K562 (cell line): ENCODE measurements around the gene KASH5. TPM values are rescaled to one million over a fixed set of nuclear protein-coding genes. Genes with fewer than 3 reads are reported as not detected.

ENCODE experiments used
- ATAC-seq: fragments of 200-7000 bp; cut with Tn5 transposase; 3 replicates; pipeline ENCODE4 v1.9.1; 2020; ENCODE audit warnings: moderate library complexity
- BruUV-seq: library from RNA; stranded (reverse); fragments of 400-500 nt; replicated peaks from 2 replicates; lab custom pipeline; 2021; lab: Mats Ljungman, UMichigan
- CTCF ChIA-PET: fragments of 300-600 bp; formaldehyde crosslinking; extraction: SDS; loops from one replicate; lab custom pipeline; 2021; ENCODE audit warnings: low intra/inter-chr PET ratio; lab: Yijun Ruan, JAX
- POLR2A ChIA-PET: fragments of 300-600, 350-650 bp; sonication (Branson Sonifier 250); formaldehyde crosslinking; extraction: SDS; loops from one replicate; lab custom pipeline; 2021; ENCODE audit warnings: antibody characterized with exemption, inconsistent platforms; lab: Yijun Ruan, JAX
- DNase-seq, 4 experiments: peaks; one replicate each; pipeline versions ENCODE4 v3.0.0 to v3.0.0-alpha.2; 2011 to 2018; ENCODE audit warnings: low spot score in 3 of 4, mixed read lengths in 3 of 4; ENCODE audit errors: extremely low read depth in 1 of 4
- FAIRE-seq: peaks from 2 replicates; lab custom pipeline; 2011; peaks lifted over from hg19 to GRCh38; lab: Jason Lieb, UNC
- H2AFZ ChIP-seq: 2 replicates; pipeline ENCODE4 v1.6.0; 2011; ENCODE audit warnings: low read depth, low read length, control low read depth, inconsistent platforms
- H3K27ac ChIP-seq: fragments of 200-600 bp; 3 replicates; pipeline ENCODE4 v1.8.0; 2011; ENCODE audit warnings: low read depth, mild to moderate bottlenecking, control low read depth, inconsistent platforms, low read length, moderate library complexity, mixed read lengths; ENCODE audit errors: extremely low read depth
- H3K27me3 ChIP-seq, 2 experiments: fragments of 300-600 bp in 1 of 2; 2 replicates in 1 of 2; 3 replicates in 1 of 2; pipeline versions ENCODE4 v1.6.0 to v1.8.0; 2011; ENCODE audit warnings: inconsistent platforms in 2 of 2, low read length in 2 of 2, mild to moderate bottlenecking in 1 of 2, mixed read lengths in 1 of 2, moderate library complexity in 1 of 2; ENCODE audit not compliant: control insufficient read depth in 2 of 2, insufficient read depth in 2 of 2
- H3K36me3 ChIP-seq: fragments of 300-600 bp; 3 replicates; pipeline ENCODE4 v1.8.0; 2011; ENCODE audit warnings: mild to moderate bottlenecking, low read length, inconsistent platforms; ENCODE audit not compliant: control insufficient read depth, insufficient read depth
- H3K4me1 ChIP-seq, 2 experiments: fragments of 200-600 bp in 1 of 2; replicated peaks in 1 of 2; 2 replicates in 1 of 2; 3 replicates in 1 of 2; pipeline versions ENCODE4 v1.5.1 to v1.8.0; 2011; ENCODE audit warnings: inconsistent platforms in 2 of 2, low read length in 2 of 2, mild to moderate bottlenecking in 1 of 2, mixed read lengths in 1 of 2, moderate library complexity in 1 of 2; ENCODE audit not compliant: control insufficient read depth in 2 of 2, insufficient read depth in 2 of 2
- H3K4me2 ChIP-seq: 2 replicates; pipeline ENCODE4 v1.6.1; 2011; ENCODE audit warnings: low read length, control low read depth, inconsistent platforms, mixed read lengths; ENCODE audit not compliant: insufficient read depth
- H3K4me3 ChIP-seq: fragments of 200-600 bp; sonication (generic), shearing (Covaris generic); 2 replicates; pipeline ENCODE4 v1.5.1; 2016; ENCODE audit warnings: control low read depth, inconsistent platforms
- H3K79me2 ChIP-seq: fragments of 200-600 bp; 3 replicates; pipeline ENCODE4 v1.8.0; 2011; ENCODE audit warnings: low read length, inconsistent platforms; ENCODE audit not compliant: control insufficient read depth, insufficient read depth
- H3K9ac ChIP-seq, 2 experiments: 2 replicates each; pipeline versions ENCODE4 v1.6.0 to v1.6.1; 2011; ENCODE audit warnings: low read depth in 2 of 2, low read length in 2 of 2, control low read depth in 1 of 2, inconsistent platforms in 1 of 2, mild to moderate bottlenecking in 1 of 2, mixed read lengths in 1 of 2; ENCODE audit not compliant: insufficient read depth in 1 of 2
- H3K9me1 ChIP-seq: one replicate; pipeline ENCODE4 v1.6.0; 2011; ENCODE audit warnings: inconsistent platforms, mild to moderate bottlenecking, low read length, moderate library complexity; ENCODE audit not compliant: control insufficient read depth, insufficient read depth
- H3K9me3 ChIP-seq: replicated peaks from 2 replicates; pipeline ENCODE4 v1.5.1; 2011; ENCODE audit warnings: low read depth, low read length, inconsistent platforms; ENCODE audit not compliant: control insufficient read depth, insufficient read depth
- H4K20me1 ChIP-seq: replicated peaks from 2 replicates; pipeline ENCODE4 v1.6.1; 2011; ENCODE audit warnings: low read length, inconsistent platforms, mixed read lengths; ENCODE audit not compliant: control insufficient read depth, insufficient read depth
- BCL6 ChIP-seq: fragments of 250-450 bp; sonication (Bioruptor Pico); IDR thresholded peaks from 2 replicates; pipeline ENCODE4 v1.4.0; 2020
- CBFB ChIP-seq: sonication (generic); formaldehyde crosslinking; IDR thresholded peaks from 2 replicates; pipeline ENCODE4 v1.4.0; 2020; ENCODE audit warnings: mild to moderate bottlenecking, missing genetic modification reagents
- CBX1 ChIP-seq: sonication (generic); IDR thresholded peaks from 2 replicates; pipeline ENCODE4 v1.6.1; 2016; ENCODE audit warnings: antibody characterized with exemption, low read depth, mild to moderate bottlenecking
- CBX3 ChIP-seq, 2 experiments: IDR thresholded peaks; 1 replicate in 1 of 2; 2 replicates in 1 of 2; pipeline ENCODE4 v1.6.1; 2012; ENCODE audit warnings: inconsistent platforms in 2 of 2, low read length in 2 of 2, borderline replicate concordance in 1 of 2, control low read depth in 1 of 2
- ESRRA ChIP-seq: fragments of 450-650 bp; IDR thresholded peaks from 2 replicates; pipeline ENCODE4 v1.6.1; 2014; ENCODE audit warnings: low read depth, mild to moderate bottlenecking, moderate library complexity, borderline replicate concordance
- GABPB1 ChIP-seq: sonication (generic); formaldehyde crosslinking; IDR thresholded peaks from 2 replicates; pipeline ENCODE4 v1.8.0; 2022; ENCODE audit warnings: mild to moderate bottlenecking, missing genetic modification reagents
- HDGF ChIP-seq: fragments of 450-650 bp; IDR thresholded peaks from 2 replicates; pipeline ENCODE4 v1.6.1; 2016
- JUNB ChIP-seq: fragments of 450-650 bp; formaldehyde crosslinking; conservative IDR thresholded peaks from 2 replicates; pipeline ENCODE4 v1.4.0; 2020; ENCODE audit warnings: mild to moderate bottlenecking
- MCM7 ChIP-seq, 2 experiments: fragments of 450-650 bp; IDR thresholded peaks; 2 replicates each; pipeline ENCODE4 v1.6.1; 2016 to 2018
- MEF2D ChIP-seq: conservative IDR thresholded peaks from 2 replicates; pipeline ENCODE4 v1.6.1; 2016; ENCODE audit warnings: low read depth, missing genetic modification characterization, missing compliant biosample characterization
- NR1H2 ChIP-seq: sonication (generic); formaldehyde crosslinking; IDR thresholded peaks from 2 replicates; pipeline ENCODE4 v1.4.0; 2020; ENCODE audit warnings: mild to moderate bottlenecking, missing genetic modification reagents
- POLR3G ChIP-seq: IDR thresholded peaks from 2 replicates; pipeline ENCODE4 v1.6.1; 2011; ENCODE audit not compliant: insufficient read length, insufficient replicate concordance; ENCODE audit errors: extremely low read depth
- SMARCA5 ChIP-seq: fragments of 450-650 bp; IDR thresholded peaks from 2 replicates; pipeline ENCODE4 v1.6.1; 2016
- ZBTB5 ChIP-seq: fragments of 450-650 bp; IDR thresholded peaks from 2 replicates; pipeline ENCODE4 v1.6.1; 2017; ENCODE audit warnings: antibody characterized with exemption
- ZKSCAN1 ChIP-seq: fragments of 150-350 bp; IDR thresholded peaks from 2 replicates; pipeline ENCODE4 v1.6.1; 2016; ENCODE audit warnings: low read depth, low read length
- ZNF140 ChIP-seq: fragments of 250-450 bp; sonication (Bioruptor Pico); IDR thresholded peaks from 2 replicates; pipeline ENCODE4 v1.8.0; 2021; ENCODE audit warnings: moderate library complexity, mild to moderate bottlenecking, inconsistent platforms
- ZNF232 ChIP-seq: sonication (generic); formaldehyde crosslinking; IDR thresholded peaks from 2 replicates; pipeline ENCODE4 v1.8.0; 2022; ENCODE audit warnings: mild to moderate bottlenecking, missing genetic modification reagents
- WGBS: fragments of 100-300 bp; shearing (Covaris generic); methylation state at CpG from one replicate; pipeline ENCODE4 v1.1.6; 2016; ENCODE audit warnings: low coverage, mixed read lengths; ENCODE audit not compliant: insufficient coverage; ENCODE audit errors: missing lambda C conversion rate; 5-methylcytosine and 5-hydroxymethylcytosine counted together
- in situ Hi-C: fragments of 300-500 bp; cut with MboI; formaldehyde crosslinking; loops from 4 replicates; pipeline ENCODE4 v1.15.0; 2018; ENCODE audit warnings: inconsistent platforms, mixed read lengths
- intact Hi-C: fragments of 100-400 bp; cut with micrococcal nuclease; formaldehyde crosslinking; loops from 2 replicates; pipeline ENCODE4 v1.14.2; 2022
- polyA plus RNA-seq, 8 experiments: library from polyadenylated mRNA; depleted of rRNA in 4 of 8; stranded (reverse) in 5 of 8; unstranded in 3 of 8; fragments of >200 nt; fragmentation: Nextera tagmentation in 2 of 8; fragmentation: Illumina TruSeq in 1 of 8; extraction: Ambion mirVana in 2 of 8; extraction: Trizol in 1 of 8; gene quantifications; 2 replicates each; pipeline versions ENCODE4 v1.2.1 to v1.2.3, GENCODE V29; 2011 to 2014; ENCODE audit warnings: inconsistent platforms in 1 of 8, missing spikeins in 1 of 8
- total RNA-seq, 7 experiments: library from RNA; depleted of rRNA in 6 of 7; stranded (reverse); fragments of >200 nt in 6 of 7; fragmentation: Illumina TruSeq in 2 of 7; extraction: Trizol in 2 of 7; gene quantifications; 2 replicates each; pipeline versions ENCODE4 v1.2.1 to v1.2.3, GENCODE V29; 2011 to 2021; ENCODE audit warnings: low replicate concordance in 1 of 7

The KASH5 gene
- total and polyA plus RNA-seq, 9 of the 15 experiments (the other 6 are each of a cell fraction or from before 2014, with no cell fraction given): 0.07 to 0.84 (median 0.34) TPM; not detected in 1

GRCh38 chr19:49411681-49412326 is 23.8 kb downstream of the KASH5 start:
- no peaks in the 10 kb centered on the region for H3K9me3 ChIP-seq
- FAIRE-seq: no peak
- no peaks in the 10 kb centered on the region for H3K27me3 ChIP-seq
- ATAC-seq: no peak
- no TSS peak for BruUV-seq
- H4K20me1 ChIP-seq: no peaks in the 10 kb centered on the region
- H3K4me2 ChIP-seq: no peak overlapping the region
- H3K4me3 ChIP-seq: no peak overlapping the region
- 28% methylated on average over 3 of the region's 3 CpGs for WGBS
- CTCF ChIA-PET: no interaction called here
- no peaks in the 10 kb centered on the region for H3K9me1 ChIP-seq
- DNase-seq: no peak
- H3K36me3 ChIP-seq: no peaks in the 10 kb centered on the region
- no peaks in the 10 kb centered on the region for H3K79me2 ChIP-seq
- H2AFZ ChIP-seq: no peak overlapping the region
- intact Hi-C loops (no loop called here), in situ Hi-C loops (no loop called here)
- H3K4me1 ChIP-seq: peaks cover 35 to 53% of the 10 kb centered on the region in 2 experiments
- no peak overlapping the region; a peak in 1 of 4 replicates for H3K9ac ChIP-seq
- POLR2A ChIA-PET: interaction anchor here (0.6 to 1.0 kb wide), 5 partner anchors 9 to 23 kb away, joined by 3 to 6 read pairs (median 4); no protein-coding TSS in a partner anchor
- H3K27ac ChIP-seq: no peak overlapping the region
- no peak for TF ChIP-seq CBX3 (IDR thresholded peaks at IDR 0.05; ENCODE audit: borderline replicate concordance in 1 of 2, low read length in 2 of 2)
- TF ChIP-seq NR1H2 (CRISPR knock-in tag): no peak
- no peak for TF ChIP-seq CBFB (CRISPR knock-in tag)
- no peak for TF ChIP-seq SMARCA5
- TF ChIP-seq POLR3G: no peak
- no peak for TF ChIP-seq JUNB (CRISPR knock-in tag)
- no peak for TF ChIP-seq ZKSCAN1
- no peak for TF ChIP-seq MEF2D (tag)
- no peak for TF ChIP-seq CBX1
- TF ChIP-seq ZNF232 (CRISPR knock-in tag): no peak
- no peak for TF ChIP-seq MCM7 (IDR thresholded peaks at IDR 0.05)
- no peak for TF ChIP-seq ZNF140 (CRISPR knock-in tag)
- TF ChIP-seq ESRRA: no peak
- TF ChIP-seq HDGF: no peak
- TF ChIP-seq GABPB1 (CRISPR knock-in tag): no peak
- TF ChIP-seq ZBTB5: no peak
- TF ChIP-seq BCL6: no peak
